Neural cell (in vitro differentiated cells): ENCODE results near the gene ATP8B1. TPM values are rescaled to one million over a fixed set of nuclear protein-coding genes. Genes with fewer than 3 reads are reported as not detected.

Source experiments
- H2AFZ ChIP-seq: fragments of 200-600, 300-800 bp; sonication (generic), shearing (Covaris generic); 2 replicates; pipeline ENCODE4 v1.6.0; 2014; ENCODE audit warnings: low read depth, mild to moderate bottlenecking, antibody characterized with exemption, low read length, moderate library complexity
- H3F3A ChIP-seq: fragments of 200-600 bp; shearing (Covaris generic); 2 replicates; pipeline ENCODE4 v1.6.1; 2016; ENCODE audit warnings: mild to moderate bottlenecking, moderate library complexity, mixed read lengths, antibody characterized with exemption, low read length; ENCODE audit not compliant: insufficient read depth, poor library complexity, severe bottlenecking
- H3K27ac ChIP-seq: fragments of 200-600, 300-800 bp; sonication (generic), shearing (Covaris generic); 2 replicates; pipeline ENCODE4 v1.5.1; 2014; ENCODE audit warnings: mild to moderate bottlenecking, low read length, moderate library complexity
- H3K27me3 ChIP-seq: fragments of 300-800, 200-600 bp; sonication (generic), shearing (Covaris generic); 2 replicates; pipeline ENCODE4 v1.6.0; 2014; ENCODE audit warnings: mild to moderate bottlenecking, low read depth, low read length, moderate library complexity; ENCODE audit not compliant: insufficient read depth
- H3K36me3 ChIP-seq: fragments of 300-800, 200-600 bp; sonication (generic), shearing (Covaris generic); 2 replicates; pipeline ENCODE4 v1.5.1; 2014; ENCODE audit warnings: mild to moderate bottlenecking, antibody characterized with exemption, low read length, moderate library complexity; ENCODE audit not compliant: insufficient read depth
- H3K4me2 ChIP-seq: fragments of 300-800, 200-600 bp; sonication (generic), shearing (Covaris generic); 2 replicates; pipeline ENCODE4 v1.6.0; 2014; ENCODE audit warnings: mild to moderate bottlenecking, low read length
- H3K4me3 ChIP-seq: fragments of 300-800, 200-600 bp; sonication (generic), shearing (Covaris generic); 2 replicates; pipeline ENCODE4 v1.5.1; 2014; ENCODE audit warnings: mild to moderate bottlenecking, low read length, moderate library complexity
- H3K79me2 ChIP-seq: fragments of 200-600 bp; shearing (Covaris generic); replicated peaks from 2 replicates; pipeline ENCODE4 v1.6.0; 2014; ENCODE audit warnings: mild to moderate bottlenecking, low read length, moderate library complexity; ENCODE audit not compliant: insufficient read depth
- H3K9ac ChIP-seq: fragments of 300-800, 200-600 bp; sonication (generic), shearing (Covaris generic); 2 replicates; pipeline ENCODE4 v1.6.1; 2016; ENCODE audit warnings: mild to moderate bottlenecking, low read length, mixed read lengths
- H3K9me2 ChIP-seq: fragments of 200-600 bp; shearing (Covaris generic); 2 replicates; pipeline ENCODE4 v1.6.1; 2016; ENCODE audit warnings: mild to moderate bottlenecking, low read length, mixed read lengths; ENCODE audit not compliant: insufficient read depth
- H3K9me3 ChIP-seq: fragments of 200-600, 300-800 bp; sonication (generic), shearing (Covaris generic); 2 replicates; pipeline ENCODE4 v1.6.1; 2016; ENCODE audit warnings: mild to moderate bottlenecking, mixed run types, low read length, moderate library complexity, mixed read lengths
- H4K20me1 ChIP-seq: fragments of 200-600 bp; shearing (Covaris generic); 2 replicates; pipeline ENCODE4 v1.6.1; 2016; ENCODE audit warnings: mild to moderate bottlenecking, mixed run types; ENCODE audit not compliant: insufficient read depth
- EP300 ChIP-seq: fragments of 450-650 bp; conservative IDR thresholded peaks from 2 replicates; pipeline ENCODE4 v1.6.1; 2014; ENCODE audit warnings: antibody characterized with exemption, mild to moderate bottlenecking, moderate library complexity; ENCODE audit not compliant: poor library complexity, severe bottlenecking
- EZH2 ChIP-seq: fragments of 200-600, 300-800 bp; shearing (Covaris generic), sonication (generic); IDR thresholded peaks from 2 replicates; pipeline ENCODE4 v1.6.1; 2014; ENCODE audit warnings: antibody characterized with exemption, low read length, borderline replicate concordance, mild to moderate bottlenecking; ENCODE audit not compliant: insufficient read depth, poor library complexity, severe bottlenecking
- MXI1 ChIP-seq: fragments of 450-650 bp; conservative IDR thresholded peaks from 2 replicates; pipeline ENCODE4 v1.6.1; 2014; ENCODE audit warnings: antibody characterized with exemption, mild to moderate bottlenecking; ENCODE audit not compliant: poor library complexity, severe bottlenecking
- POLR2AphosphoS5 ChIP-seq: IDR thresholded peaks from 2 replicates; pipeline ENCODE4 v1.6.1; 2012
- RAD21 ChIP-seq: fragments of 450-650 bp; conservative IDR thresholded peaks from 2 replicates; pipeline ENCODE4 v1.6.1; 2014; ENCODE audit warnings: antibody characterized with exemption, mild to moderate bottlenecking, moderate library complexity
- REST ChIP-seq: IDR thresholded peaks from 2 replicates; pipeline ENCODE4 v1.6.1; 2012; ENCODE audit warnings: borderline replicate concordance
- SMC3 ChIP-seq: fragments of 450-650 bp; conservative IDR thresholded peaks from 2 replicates; pipeline ENCODE4 v1.6.1; 2014; ENCODE audit warnings: antibody characterized with exemption, mild to moderate bottlenecking, moderate library complexity; ENCODE audit not compliant: poor library complexity
- TAF1 ChIP-seq: IDR thresholded peaks from 2 replicates; pipeline ENCODE4 v1.6.1; 2012; ENCODE audit warnings: low read depth
- polyA plus RNA-seq: library from polyadenylated mRNA; depleted of rRNA; stranded (reverse); fragments of >200 nt; gene quantifications from 2 replicates; pipeline ENCODE4 v1.2.3, GENCODE V29; 2014
- TF ChIP-seq, protein P1 (sequence below): fragments of 450-650 bp; IDR thresholded peaks from 2 replicates; pipeline ENCODE4 v1.5.1; 2014; ENCODE audit warnings: antibody characterized with exemption, mild to moderate bottlenecking, moderate library complexity; ENCODE audit not compliant: poor library complexity, severe bottlenecking

Gene ATP8B1
- polyA plus RNA-seq, 1 donor from 2014 or later = not detected

GRCh38 chr18:57621246-57621604 is 181.9 kb downstream of the ATP8B1 start:
- peak overlapping the region; percentile 86 for H3K4me3 ChIP-seq
- H3K36me3 ChIP-seq = no peaks in the 10 kb centered on the region
- peaks cover 17% of the 10 kb centered on the region for H3K79me2 ChIP-seq
- H4K20me1 ChIP-seq = no peaks in the 10 kb centered on the region
- no peaks in the 10 kb centered on the region for H3F3A ChIP-seq
- no peaks in the 10 kb centered on the region for H3K9me3 ChIP-seq
- H3K4me2 ChIP-seq = peak overlapping the region; percentile 99
- no peaks in the 10 kb centered on the region for H3K27me3 ChIP-seq
- H3K9ac ChIP-seq = peak overlapping the region; percentile 81
- no peaks in the 10 kb centered on the region for H3K9me2 ChIP-seq
- H2AFZ ChIP-seq = peak overlapping the region; percentile 82
- no peak for TF ChIP-seq MXI1
- no peak for TF ChIP-seq RAD21
- no peak for TF ChIP-seq POLR2AphosphoS5
- no peak for TF ChIP-seq SMC3
- no peak for TF ChIP-seq REST
- TF ChIP-seq EZH2 = no peak
- TF ChIP-seq EP300 = no peak
- TF ChIP-seq, protein P1, sequence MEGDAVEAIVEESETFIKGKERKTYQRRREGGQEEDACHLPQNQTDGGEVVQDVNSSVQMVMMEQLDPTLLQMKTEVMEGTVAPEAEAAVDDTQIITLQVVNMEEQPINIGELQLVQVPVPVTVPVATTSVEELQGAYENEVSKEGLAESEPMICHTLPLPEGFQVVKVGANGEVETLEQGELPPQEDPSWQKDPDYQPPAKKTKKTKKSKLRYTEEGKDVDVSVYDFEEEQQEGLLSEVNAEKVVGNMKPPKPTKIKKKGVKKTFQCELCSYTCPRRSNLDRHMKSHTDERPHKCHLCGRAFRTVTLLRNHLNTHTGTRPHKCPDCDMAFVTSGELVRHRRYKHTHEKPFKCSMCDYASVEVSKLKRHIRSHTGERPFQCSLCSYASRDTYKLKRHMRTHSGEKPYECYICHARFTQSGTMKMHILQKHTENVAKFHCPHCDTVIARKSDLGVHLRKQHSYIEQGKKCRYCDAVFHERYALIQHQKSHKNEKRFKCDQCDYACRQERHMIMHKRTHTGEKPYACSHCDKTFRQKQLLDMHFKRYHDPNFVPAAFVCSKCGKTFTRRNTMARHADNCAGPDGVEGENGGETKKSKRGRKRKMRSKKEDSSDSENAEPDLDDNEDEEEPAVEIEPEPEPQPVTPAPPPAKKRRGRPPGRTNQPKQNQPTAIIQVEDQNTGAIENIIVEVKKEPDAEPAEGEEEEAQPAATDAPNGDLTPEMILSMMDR = no peak
- no peak for TF ChIP-seq TAF1
- peak overlapping the region; percentile 75 for H3K27ac ChIP-seq

GRCh38 chr18:57619876-57620275 is 183.2 kb downstream of the ATP8B1 start:
- Histone ChIP-seq H3K4me3 (peak overlapping the region; percentile 86), H4K20me1 (no peaks in the 10 kb centered on the region), H3K9ac (no peak overlapping the region), H3K79me2 (peaks cover 17% of the 10 kb centered on the region), H3K4me2 (no peak overlapping the region), H3F3A (no peaks in the 10 kb centered on the region), H2AFZ (no peak overlapping the region), H3K9me3 (no peaks in the 10 kb centered on the region), H3K9me2 (no peaks in the 10 kb centered on the region), H3K27ac (no peak overlapping the region), H3K27me3 (no peaks in the 10 kb centered on the region), H3K36me3 (no peaks in the 10 kb centered on the region)
- no peak for TF ChIP-seq RAD21
- no peak for TF ChIP-seq MXI1
- no peak for TF ChIP-seq REST
- no peak for TF ChIP-seq EP300
- TF ChIP-seq EZH2 = no peak
- TF ChIP-seq TAF1 = no peak
- no peak for TF ChIP-seq SMC3
- TF ChIP-seq, protein P1 = no peak
- no peak for TF ChIP-seq POLR2AphosphoS5
